Esophagus muscularis mucosa (tissue), 4 donors: Measurements from ENCODE around the gene PARK7. TPM values are rescaled to one million over a fixed set of nuclear protein-coding genes. Genes with fewer than 3 reads are reported as not detected.

Experiments used
- DNase-seq: peaks from one replicate; pipeline ENCODE4 v3.0.0-alpha.2; 2017; ENCODE audit errors: extremely low spot score
- H3K27ac ChIP-seq, 4 donors: fragments of 200-600 bp; sonication (generic); replicated peaks in 1 of 4; 1 replicate in 3 of 4; 2 replicates in 1 of 4; pipeline ENCODE4 v1.5.1; 2016 to 2019; ENCODE audit warnings: mild to moderate bottlenecking in 1 of 4
- H3K27me3 ChIP-seq, 4 donors: fragments of 200-600 bp; sonication (generic); one replicate each; pipeline versions ENCODE4 v1.5.1 to v1.6.0; 2016 to 2019
- H3K36me3 ChIP-seq, 4 donors: fragments of 200-600 bp; sonication (generic); one replicate each; pipeline ENCODE4 v1.5.1; 2016 to 2019
- H3K4me1 ChIP-seq, 4 donors: fragments of 200-600 bp; sonication (generic); one replicate each; pipeline ENCODE4 v1.5.1; 2016 to 2019
- H3K4me3 ChIP-seq, 4 donors: fragments of 200-600 bp; sonication (generic); 1 replicate in 2 of 4; 2 replicates in 2 of 4; pipeline ENCODE4 v1.5.1; 2016 to 2019; ENCODE audit warnings: mild to moderate bottlenecking in 4 of 4, moderate library complexity in 1 of 4
- H3K9me3 ChIP-seq, 4 donors: fragments of 200-600 bp; sonication (generic); 1 replicate in 3 of 4; 2 replicates in 1 of 4; pipeline ENCODE4 v1.5.1; 2016 to 2019
- CTCF ChIP-seq, 3 experiments: fragments of 200-600 bp in 2 of 3; fragments of 450-650 bp in 1 of 3; sonication (generic) in 2 of 3; IDR thresholded peaks; one replicate each; pipeline ENCODE4 v1.5.1; 2017 to 2019; ENCODE audit warnings: antibody characterized with exemption in 3 of 3, mild to moderate bottlenecking in 2 of 3, moderate library complexity in 1 of 3
- EP300 ChIP-seq: sonication (generic); formaldehyde crosslinking; IDR thresholded peaks from one replicate; pipeline ENCODE4 v1.6.1; 2017; ENCODE audit warnings: antibody characterized with exemption
- POLR2A ChIP-seq: fragments of 450-650 bp; IDR thresholded peaks from one replicate; pipeline ENCODE4 v1.6.1; 2017; ENCODE audit warnings: antibody characterized with exemption, moderate library complexity, mild to moderate bottlenecking, low read depth
- POLR2AphosphoS5 ChIP-seq, 2 donors: sonication (generic); formaldehyde crosslinking; IDR thresholded peaks; one replicate each; pipeline ENCODE4 v1.6.1; 2017; ENCODE audit warnings: antibody characterized with exemption in 2 of 2
- WGBS: methylation state at CpG from one replicate; pipeline ENCODE4 v1.1.5; 2018; 5-methylcytosine and 5-hydroxymethylcytosine counted together
- intact Hi-C: fragments of 100-400 bp; cut with DNase I; formaldehyde crosslinking; loops from one replicate; pipeline ENCODE4 v1.15.1; 2023
- total RNA-seq, 4 donors: library from RNA; depleted of rRNA; stranded (reverse); fragments of >200 nt; gene quantifications; one replicate each; pipeline versions ENCODE4 v1.1.0 to v1.2.1, GENCODE V29; 2016

The PARK7 gene
- total RNA-seq, 4 donors from 2014 or later, result 201 to 229 (median 212) TPM

- H3K27ac ChIP-seq, result peak overlapping the region; percentile 90 to 98 (median 95)
- 86% methylated on average over 6 of the region's 6 CpGs for WGBS
- TF ChIP-seq CTCF (IDR thresholded peaks at IDR 0.05), result no peak
- TF ChIP-seq POLR2AphosphoS5 (IDR thresholded peaks at IDR 0.05), result peak in 1 of 2 donors; percentile 27
- H3K36me3 ChIP-seq, result no peaks in the 10 kb centered on the region
- peak overlapping the region; percentile 89 to 97 (median 92) for H3K4me3 ChIP-seq
- H3K9me3 ChIP-seq, result no peaks in the 10 kb centered on the region
- no peak for DNase-seq
- no peaks in the 10 kb centered on the region for H3K27me3 ChIP-seq
- intact Hi-C loops, result no loop called here
- peaks cover 40 to 75% (median 69%) of the 10 kb centered on the region in 4 donors for H3K4me1 ChIP-seq
Observed at GRCh38 chr1:8021676-8022266, 60.3 kb downstream of the PARK7 start.

- Histone ChIP-seq H3K27me3 (no peaks in the 10 kb centered on the region), H3K36me3 (no peaks in the 10 kb centered on the region), H3K4me1 (peaks cover 40 to 73% (median 69%) of the 10 kb centered on the region in 4 donors), H3K27ac (peak overlapping the region; percentile 90 to 98 (median 95)), H3K9me3 (no peaks in the 10 kb centered on the region), H3K4me3 (peak overlapping the region; percentile 89 to 97 (median 92))
- no peak for DNase-seq
- intact Hi-C loops, result no loop called here
- TF ChIP-seq POLR2AphosphoS5 (IDR thresholded peaks at IDR 0.05), result peak in 1 of 2 donors; percentile 66
- TF ChIP-seq EP300, result no peak
- WGBS, result 80% methylated on average over 3 of the region's 3 CpGs
Observed at GRCh38 chr1:8022395-8023286, 61.1 kb downstream of the PARK7 start.

GRCh38 chr1:8023287-8023994 is 61.9 kb downstream of the PARK7 start:
- H3K4me3 ChIP-seq, result peak overlapping the region; percentile 89 to 97 (median 92)
- intact Hi-C loops, result no loop called here

GRCh38 chr1:8023995-8024313 is 62.4 kb downstream of the PARK7 start:
- H3K4me1 ChIP-seq, result peaks cover 47 to 73% (median 68%) of the 10 kb centered on the region in 4 donors
- peak overlapping the region; percentile 90 to 98 (median 95) for H3K27ac ChIP-seq
- H3K9me3 ChIP-seq, result no peaks in the 10 kb centered on the region
- H3K36me3 ChIP-seq, result no peaks in the 10 kb centered on the region
- WGBS, result 57% methylated on average over 1 of the region's 1 CpG
- no peaks in the 10 kb centered on the region for H3K27me3 ChIP-seq
- H3K4me3 ChIP-seq, result peak overlapping the region; percentile 89 to 97 (median 92)
- intact Hi-C loops, result no loop called here
- DNase-seq, result no peak
- peak in 1 of 2 donors; percentile 12 for TF ChIP-seq POLR2AphosphoS5 (IDR thresholded peaks at IDR 0.05)
- no peak for TF ChIP-seq CTCF (IDR thresholded peaks at IDR 0.05)

More at GRCh38 chr1:8023287-8023994, 61.9 kb downstream of the PARK7 start:
- Histone ChIP-seq H3K4me1 (peaks cover 45 to 73% (median 69%) of the 10 kb centered on the region in 4 donors), H3K9me3 (no peaks in the 10 kb centered on the region), H3K27ac (peak overlapping the region; percentile 90 to 98 (median 95)), H3K27me3 (no peaks in the 10 kb centered on the region), H3K36me3 (no peaks in the 10 kb centered on the region)
- DNase-seq, result no peak
- no peak for TF ChIP-seq CTCF (IDR thresholded peaks at IDR 0.05)
- no peak for TF ChIP-seq EP300
- TF ChIP-seq POLR2AphosphoS5 (IDR thresholded peaks at IDR 0.05), result peak; percentile 21 to 78
- no peak for TF ChIP-seq POLR2A
- 70% methylated on average over 10 of the region's 10 CpGs for WGBS

- Histone ChIP-seq H3K4me1 (peaks cover 47 to 73% (median 68%) of the 10 kb centered on the region in 4 donors), H3K9me3 (no peaks in the 10 kb centered on the region), H3K27me3 (no peaks in the 10 kb centered on the region), H3K4me3 (peak overlapping the region; percentile 89 to 97 (median 92)), H3K27ac (peak overlapping the region; percentile 90 to 98 (median 95)), H3K36me3 (no peaks in the 10 kb centered on the region)
- no peak for DNase-seq
- no peak for TF ChIP-seq CTCF (IDR thresholded peaks at IDR 0.05)
- TF ChIP-seq EP300, result no peak
- peak in 1 of 2 donors; percentile 31 for TF ChIP-seq POLR2AphosphoS5 (IDR thresholded peaks at IDR 0.05)
- TF ChIP-seq POLR2A, result no peak
- intact Hi-C loops, result no loop called here
- WGBS, result 63% methylated on average over 3 of the region's 3 CpGs
Observed at GRCh38 chr1:8024329-8024728, 62.8 kb downstream of the PARK7 start.
